Colon (tissue), 2 donors: ENCODE results near the gene MTMR3.
"Not testable (repeated sequence)": the region's sequence is repeated elsewhere in the genome, so short reads cannot be mapped to it uniquely, and the experiment has no call there.

Source experiments
- FAIRE-seq: peaks from 2 replicates; lab custom pipeline; 2012; peaks lifted over from hg19 to GRCh38; lab: Jason Lieb, UNC
- donor health status: control.
- donor health status: control.

MTMR3 gene

DNA sequence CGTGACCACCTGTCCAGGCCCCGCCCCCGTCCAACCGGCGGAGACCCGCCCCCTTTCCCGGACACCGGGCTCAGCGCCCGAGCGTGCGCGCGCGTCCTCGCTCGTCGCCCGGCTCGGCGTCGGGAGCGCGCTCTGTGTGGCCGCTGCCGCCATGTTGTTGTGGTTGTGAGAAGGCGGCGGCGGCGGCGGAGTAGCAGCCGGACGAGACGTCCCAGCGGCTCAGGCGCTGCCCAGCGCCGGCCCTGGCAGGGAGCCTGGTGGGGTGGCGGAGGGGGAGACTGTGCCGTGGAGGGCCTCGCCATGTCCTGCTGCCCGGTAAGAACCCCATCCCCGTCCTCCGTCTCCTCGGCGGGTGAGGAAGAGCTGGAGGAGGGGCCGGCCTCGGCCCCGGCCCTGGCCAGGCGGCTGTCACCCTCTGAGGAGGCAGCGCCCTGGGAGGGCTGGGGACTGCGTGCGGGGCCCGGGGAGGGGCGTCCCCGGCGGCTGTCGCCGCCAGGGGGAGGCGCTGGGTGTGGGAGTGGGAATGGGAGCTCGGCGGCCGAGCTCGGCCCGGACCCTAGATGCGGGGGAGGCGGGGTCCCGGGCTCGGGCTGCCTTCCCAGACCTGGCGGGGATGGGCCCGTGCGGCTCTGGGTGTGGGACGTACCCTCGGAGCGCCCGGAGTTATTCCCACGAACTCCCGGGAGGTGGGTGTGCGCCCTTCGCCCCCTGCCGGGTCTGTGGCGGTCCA, at the start of gene MTMR3:
Gene MTMR3, plus strand, starts transcription at position 130 of the 730 bp plus-strand sequence. CDS start 87,886 bp downstream, outside the sequence.
- FAIRE-seq: no peak

DNA sequence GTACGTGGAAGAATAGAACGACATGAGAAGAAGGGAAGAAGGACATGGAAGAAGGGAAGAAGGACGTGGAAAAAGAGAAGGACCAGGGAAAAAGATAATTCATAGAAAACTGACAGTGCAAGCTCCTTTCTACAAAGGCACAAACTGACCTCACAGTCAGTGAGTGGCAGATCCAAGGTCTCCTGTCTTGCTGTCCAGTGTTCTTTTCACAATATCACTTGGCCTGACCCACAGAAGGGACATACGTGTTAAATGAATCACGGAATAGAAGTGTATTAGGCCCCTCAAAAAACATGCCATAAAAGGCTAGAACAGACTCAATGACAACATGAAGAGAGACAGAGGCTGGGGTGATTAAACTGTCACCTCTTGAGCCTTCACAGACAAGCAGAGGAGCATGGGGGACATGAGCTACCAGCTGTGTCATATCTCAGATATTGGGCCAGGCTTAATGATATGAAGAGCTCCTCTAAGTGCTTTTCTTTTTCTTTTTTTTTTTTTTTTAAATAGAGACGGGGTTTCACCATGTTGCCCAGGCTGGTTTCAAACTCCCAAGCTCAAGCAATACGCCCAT, 49.5 kb upstream of the MTMR3 start:
- no peak for FAIRE-seq

DNA sequence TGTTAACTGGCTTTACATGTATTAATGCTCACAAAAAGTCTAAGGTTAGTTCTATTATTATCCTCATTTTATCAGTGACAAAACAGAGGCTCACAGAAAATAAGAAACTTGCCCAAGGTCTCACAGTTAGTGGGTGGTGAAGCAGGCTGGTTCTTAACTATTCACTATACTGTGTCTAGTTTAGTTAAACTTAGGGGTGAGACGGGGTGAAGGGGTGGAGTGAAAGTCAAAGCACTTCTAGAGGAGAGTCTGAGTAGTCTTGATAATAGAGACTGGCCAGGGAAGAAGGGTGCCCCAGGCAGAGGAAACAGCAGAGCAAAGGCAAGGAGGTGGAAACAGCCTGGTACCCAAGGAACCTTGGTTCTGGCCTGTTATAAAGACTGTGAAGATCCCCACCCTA, 48.9 kb upstream of the MTMR3 start:
- no peak for FAIRE-seq

DNA sequence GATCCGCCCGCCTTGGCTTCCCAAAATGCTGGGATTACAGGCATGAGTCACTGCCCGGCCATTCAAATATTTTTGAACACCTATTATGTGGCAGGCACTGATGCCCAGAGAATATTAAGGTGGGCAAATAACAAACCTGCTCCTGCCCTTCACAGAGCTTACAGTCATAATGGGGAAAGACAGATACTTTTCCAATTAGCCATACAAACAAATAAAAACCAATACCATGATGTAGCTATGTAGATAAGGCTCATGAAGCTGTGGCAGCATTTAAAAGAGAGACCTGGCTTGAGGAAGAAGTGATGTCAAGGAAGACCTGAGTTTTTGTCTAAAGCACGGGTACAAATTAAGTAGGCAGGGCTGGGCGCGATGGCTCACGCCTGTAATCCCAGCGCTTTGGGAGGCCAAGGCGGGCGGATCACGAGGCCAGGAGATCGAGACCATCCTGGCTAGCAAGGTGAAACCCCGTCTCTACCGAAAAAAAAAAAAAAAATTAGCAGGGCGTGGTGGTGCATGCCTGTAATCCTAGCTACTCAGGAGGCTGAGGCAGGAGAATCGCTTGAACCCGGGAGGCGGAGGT, 46.1 kb upstream of the MTMR3 start:
- not testable (repeated sequence) for FAIRE-seq

DNA sequence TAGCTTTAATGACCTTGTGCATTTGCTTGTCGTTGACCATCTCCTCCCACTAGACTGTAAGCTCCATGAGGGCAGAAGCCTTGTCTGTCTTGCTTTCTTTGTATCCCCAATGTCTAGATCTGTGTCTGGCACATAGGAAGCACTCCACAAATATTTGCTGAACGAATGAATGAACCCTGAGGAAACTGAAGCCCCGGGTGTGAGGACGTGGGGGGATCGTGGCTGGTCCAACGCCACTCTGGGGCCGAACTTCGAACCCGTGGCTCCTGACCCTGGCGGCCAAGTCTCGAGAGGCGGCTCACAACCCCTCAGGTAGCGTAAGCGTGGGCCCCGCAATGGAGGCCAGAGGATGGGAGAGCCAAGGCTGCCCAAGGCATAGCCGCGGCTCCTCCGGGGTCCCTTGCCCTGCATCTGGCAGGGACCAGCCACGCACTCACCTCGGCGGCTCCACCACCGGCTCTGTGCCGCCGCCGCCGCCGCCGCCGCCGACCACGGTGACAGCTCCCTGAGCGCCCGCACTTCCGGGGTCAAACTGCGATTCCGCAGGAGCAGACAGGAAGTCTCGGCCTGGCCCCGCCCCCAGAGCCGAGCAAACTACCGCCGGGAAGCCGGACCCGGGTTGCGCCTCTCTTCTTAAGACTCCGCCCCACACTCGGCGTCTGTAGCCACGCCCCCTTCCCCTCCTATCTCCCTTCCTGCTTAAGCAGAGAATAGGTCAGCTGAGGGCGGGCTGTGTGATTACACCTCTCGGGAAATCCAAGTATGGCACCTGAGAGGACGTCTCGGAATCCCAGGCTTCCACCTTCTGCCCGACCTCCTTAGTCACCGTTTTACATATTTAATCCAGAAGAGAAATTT, 45.0 kb upstream of the MTMR3 start, which contains the start of gene ASCC2:
Gene ASCC2, minus strand, starts transcription at position 534 of the 858 bp plus-strand sequence. CDS start 5,949 bp downstream, outside the sequence.
- FAIRE-seq: peak; percentile 41

DNA sequence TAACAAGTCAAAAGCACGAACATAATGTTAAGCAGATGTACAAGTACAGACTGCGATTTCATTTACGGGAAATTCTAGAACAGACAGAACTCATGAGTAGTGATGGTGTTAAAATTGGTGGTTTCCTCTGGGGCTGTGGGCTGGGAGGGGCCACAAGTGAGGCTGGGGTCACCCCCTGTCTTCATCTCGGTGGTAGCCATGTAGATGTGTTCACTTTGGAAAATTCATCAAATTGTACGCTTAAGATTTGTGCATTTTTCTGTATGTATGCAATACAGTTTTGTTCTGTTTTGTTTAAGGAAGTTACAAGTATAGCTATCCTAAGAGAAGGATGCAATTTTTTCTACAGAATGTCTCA, 44.4 kb upstream of the MTMR3 start:
- FAIRE-seq: no peak

DNA sequence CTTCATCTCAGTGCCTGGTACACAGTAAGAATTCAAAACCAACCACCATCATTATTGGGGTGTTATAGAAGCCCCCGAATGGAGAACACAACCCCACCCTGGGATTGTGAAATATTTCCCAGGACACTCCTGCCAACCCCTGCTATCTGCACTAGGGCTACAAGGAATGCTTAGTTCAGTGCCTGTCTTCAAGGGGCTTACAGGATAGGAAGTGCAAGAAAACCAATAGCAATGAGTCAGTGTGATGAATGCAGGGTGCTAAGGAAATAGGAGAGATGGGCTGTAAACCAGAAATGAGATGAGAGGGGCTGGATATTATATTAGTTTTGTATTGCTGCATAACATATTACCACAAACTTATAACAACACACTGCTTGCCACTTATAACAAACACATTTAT, 43.9 kb upstream of the MTMR3 start:
- no peak for FAIRE-seq

DNA sequence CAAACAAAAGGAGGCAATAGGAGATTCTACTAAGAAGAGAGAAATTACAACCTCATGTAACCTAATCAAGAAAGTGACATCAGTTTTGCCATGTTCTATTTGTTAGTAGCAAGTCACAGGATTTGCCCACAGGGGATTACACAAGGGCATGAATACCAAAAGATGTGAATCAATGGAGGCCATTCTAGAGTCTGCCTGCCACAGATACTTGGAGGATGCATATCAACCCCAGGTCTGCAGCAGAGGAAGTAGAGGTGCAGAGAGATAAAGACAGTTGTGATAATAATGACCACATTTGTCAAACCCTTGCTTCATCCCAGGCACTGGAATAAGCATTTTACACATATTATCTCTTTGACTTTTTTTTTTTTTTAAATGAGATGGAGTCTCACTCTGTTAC, 42.5 kb upstream of the MTMR3 start:
- FAIRE-seq: no peak

DNA sequence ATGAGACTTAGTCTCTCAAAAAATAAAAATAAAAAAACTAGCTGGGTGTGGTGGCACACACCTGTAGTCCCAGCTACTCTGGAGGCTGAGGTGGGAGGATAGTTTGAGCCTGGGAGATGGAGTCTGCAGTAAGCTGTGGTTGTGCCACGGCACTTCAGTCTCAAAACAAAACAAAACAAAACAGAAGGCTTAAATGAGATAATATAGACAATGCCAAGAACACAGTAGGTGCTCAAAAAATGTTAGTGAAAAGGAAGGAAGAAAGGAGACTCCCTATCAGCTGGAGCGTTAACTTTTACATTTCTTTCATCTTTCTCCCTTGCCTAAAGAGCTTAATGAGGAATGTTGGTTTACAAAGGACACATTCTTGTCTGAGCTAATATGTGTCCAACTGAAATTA, 40.8 kb upstream of the MTMR3 start:
- FAIRE-seq: no peak

DNA sequence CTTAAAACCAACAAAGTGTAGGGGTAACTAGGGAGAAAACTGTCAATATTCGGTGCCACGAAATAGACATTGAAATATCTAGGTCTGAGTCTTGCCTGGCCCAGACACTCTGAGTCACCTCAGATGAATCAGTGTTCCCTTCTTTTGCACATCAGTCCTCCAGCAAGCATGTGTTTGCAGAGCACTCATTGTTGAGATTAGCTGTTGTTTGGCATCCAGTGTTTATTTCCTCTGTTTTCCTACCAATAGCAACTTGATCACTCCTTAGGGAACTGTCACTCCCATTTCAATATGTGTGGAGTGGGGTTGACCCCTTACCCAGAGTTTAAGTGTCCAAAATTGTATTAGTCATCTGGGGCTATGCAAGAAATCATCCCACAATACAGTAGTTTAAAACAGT, 40.2 kb upstream of the MTMR3 start:
- no peak for FAIRE-seq

DNA sequence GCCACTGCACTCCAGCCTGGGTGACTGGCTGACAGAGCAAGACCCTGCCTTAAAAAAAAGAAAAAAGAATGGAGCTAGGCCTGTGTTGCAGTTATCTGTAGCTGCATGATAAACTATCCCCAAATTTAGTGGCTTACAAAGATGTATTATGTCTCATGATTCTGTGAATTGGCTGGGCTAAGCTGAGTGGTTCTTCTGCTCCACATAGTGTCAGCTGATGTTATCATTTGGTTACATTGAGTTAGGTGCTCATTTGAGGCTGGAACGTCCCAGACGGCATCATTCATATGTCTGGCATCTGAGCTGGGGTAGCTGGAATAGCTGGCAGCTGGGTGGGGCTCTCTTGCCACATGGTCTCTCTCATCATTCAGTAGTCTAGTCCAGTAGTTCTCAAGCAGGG, 36.7 kb upstream of the MTMR3 start:
- FAIRE-seq: no peak

DNA sequence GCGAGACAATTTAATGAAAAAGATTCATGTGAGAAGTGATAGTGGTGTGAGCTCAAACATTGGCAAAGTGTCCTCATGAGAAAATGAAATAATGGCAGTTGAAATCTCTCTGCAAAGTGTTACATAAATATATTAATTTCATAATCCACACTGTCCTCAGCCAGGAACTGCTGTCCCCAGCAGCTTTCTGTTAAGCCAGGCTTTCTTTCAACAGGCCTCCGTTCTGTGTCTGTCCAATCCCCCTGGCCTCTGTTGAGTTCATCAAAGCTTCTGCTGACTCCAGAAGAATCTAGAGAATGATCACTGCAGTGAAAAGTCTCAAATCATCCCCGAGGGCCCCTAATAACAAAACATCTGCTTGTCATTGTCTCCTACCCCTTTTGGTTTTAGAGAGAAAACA, 34.9 kb upstream of the MTMR3 start:
- FAIRE-seq: no peak

DNA sequence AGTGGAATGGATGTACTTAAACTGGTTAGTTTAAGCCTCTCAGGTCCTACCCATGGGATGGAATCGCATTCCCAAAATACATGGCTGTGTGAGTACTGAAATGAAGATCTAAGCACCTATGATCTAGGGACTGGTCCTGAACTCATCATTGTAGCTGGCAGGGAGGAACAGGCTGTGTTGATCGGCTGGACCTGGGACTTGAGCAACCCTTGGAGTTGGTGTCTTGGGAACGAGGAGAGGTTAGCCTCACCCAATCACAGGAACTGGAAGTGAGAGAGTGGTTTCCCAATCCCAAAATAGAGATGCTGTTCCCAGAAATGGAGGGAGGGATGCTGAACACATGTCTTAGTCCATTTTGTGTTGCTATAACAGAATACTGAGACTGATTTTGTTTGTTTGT, 28.5 kb upstream of the MTMR3 start:
- no peak for FAIRE-seq

DNA sequence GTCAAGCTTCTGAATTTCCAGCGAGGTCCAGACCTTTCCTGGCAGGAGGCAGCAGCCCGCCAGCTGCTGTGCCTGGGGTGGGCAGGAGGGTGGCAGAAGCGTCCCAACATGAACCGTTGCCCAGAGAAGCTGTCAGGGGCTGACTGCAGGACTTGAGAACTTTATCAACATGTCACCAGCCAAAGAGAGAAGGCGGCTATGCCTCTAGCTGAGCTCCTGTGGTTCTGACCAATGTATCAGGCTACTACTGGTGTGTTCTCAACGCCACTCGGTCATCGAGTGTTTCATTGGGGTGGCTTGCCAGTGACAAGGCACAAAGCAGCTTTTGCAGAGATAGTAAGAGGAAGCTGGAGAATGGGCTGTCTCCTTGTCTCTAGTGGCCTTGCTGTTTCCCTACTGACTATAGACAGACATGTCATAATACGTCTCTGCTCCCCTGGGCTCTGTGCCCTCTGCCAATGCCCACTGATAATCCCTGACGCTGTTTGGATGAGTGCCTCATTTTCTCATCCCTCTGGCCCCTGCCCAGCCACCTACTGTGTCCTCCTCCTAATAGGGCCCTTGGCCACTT, 27.3 kb upstream of the MTMR3 start:
- no peak for FAIRE-seq

DNA sequence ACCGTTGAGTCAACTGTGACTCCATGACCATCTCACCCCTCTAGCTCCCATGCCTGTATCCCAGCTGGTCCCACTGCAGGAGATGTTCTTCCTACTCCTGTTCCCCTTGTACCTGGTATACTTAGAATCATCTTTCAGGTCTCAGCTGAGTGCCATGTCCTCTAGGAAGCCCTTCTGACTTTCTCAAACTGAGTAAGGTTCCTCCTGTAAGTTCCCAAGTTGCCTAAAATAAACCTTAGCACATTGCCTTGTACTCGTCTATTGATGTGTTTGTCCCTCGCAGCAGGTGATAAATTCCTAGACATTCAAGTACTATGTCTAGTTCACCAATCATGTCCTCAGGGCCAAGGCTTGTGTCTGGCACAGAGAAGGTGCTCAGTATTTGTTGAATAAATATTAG, 26.5 kb upstream of the MTMR3 start:
- no peak for FAIRE-seq

DNA sequence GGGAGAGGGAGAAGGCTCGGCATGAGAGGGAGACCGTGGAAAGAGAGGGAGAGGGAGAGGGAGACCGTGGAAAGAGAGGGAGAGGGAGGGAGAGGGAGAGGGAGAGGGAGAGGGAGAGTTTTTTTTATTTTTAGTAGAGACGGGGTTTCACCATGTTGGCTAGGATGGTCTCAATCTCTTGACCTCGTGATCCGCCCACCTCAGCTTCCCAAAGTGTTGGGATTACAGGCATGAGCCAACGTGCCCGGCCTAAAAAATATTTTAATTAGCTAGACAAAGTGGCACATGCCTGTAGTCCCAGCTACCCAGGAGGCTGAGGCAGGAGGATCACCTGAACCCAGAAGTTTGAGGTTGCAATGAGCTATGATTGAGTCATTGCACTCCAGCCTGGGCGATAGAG, 23.9 kb upstream of the MTMR3 start:
- FAIRE-seq: not testable (repeated sequence)

DNA sequence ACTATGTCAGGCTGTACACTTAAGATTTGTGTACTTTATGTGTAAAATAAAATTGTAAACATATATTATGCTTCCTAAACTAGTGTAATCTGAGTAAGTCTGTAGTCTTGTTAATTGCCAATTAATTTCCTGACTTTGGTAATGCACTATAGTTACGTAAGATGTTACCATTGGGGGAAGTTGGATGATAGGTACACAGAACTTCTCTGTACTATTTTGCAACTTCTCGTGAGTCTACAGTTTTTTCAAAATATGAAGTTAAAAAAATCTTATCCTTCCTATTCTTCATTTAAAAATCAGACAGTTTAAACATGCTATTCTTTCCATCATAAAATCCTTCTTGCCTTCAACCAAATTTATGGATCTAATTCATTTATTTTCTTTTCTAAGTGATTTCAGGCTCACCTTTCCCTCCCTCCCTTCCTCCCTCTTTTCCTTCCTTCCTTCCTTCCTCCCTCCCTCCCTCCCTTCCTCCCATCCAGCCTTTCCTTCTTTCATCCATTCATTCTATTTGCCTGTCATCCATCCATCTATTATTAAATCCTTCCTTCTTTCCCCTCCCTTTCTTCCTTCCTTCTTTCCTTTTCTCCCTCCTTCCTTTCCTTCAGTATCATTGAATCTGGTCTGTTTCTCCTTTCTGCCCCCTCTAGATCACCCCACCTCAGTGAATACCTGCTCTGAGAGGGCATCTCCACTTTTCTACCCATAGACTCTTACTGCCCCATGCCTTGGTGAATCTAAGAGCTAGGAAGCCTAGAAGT, 22.8 kb upstream of the MTMR3 start:
- no peak for FAIRE-seq

DNA sequence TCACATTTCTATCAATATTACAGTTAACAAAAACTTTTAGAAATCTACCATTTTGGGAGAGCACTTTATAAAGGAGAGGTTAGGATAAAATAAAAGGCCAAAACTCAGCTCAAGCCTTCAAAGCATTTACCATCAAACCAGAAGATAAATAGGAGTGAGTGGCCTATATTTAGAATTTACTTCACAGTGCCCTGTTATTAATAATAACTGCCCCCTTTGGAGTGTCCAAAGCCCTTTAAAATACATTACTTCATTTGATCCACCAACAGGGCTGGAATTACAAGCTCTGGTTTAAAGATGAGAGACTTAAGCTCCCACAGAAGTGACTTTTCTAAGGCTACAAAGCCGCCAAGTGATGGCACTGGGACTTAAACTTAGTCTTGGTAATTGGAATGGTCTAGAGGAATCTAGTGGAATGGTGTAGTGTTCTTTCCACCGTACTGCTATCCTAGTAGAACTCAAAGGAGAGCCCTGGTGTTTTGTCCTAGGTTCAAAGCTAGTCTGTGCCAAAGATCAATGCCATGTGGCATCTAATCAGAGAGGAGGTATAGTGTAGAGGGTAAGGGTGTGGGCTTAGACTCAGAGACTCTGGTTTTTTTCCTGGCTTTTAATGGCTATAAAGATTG, 21.2 kb upstream of the MTMR3 start:
- no peak for FAIRE-seq

DNA sequence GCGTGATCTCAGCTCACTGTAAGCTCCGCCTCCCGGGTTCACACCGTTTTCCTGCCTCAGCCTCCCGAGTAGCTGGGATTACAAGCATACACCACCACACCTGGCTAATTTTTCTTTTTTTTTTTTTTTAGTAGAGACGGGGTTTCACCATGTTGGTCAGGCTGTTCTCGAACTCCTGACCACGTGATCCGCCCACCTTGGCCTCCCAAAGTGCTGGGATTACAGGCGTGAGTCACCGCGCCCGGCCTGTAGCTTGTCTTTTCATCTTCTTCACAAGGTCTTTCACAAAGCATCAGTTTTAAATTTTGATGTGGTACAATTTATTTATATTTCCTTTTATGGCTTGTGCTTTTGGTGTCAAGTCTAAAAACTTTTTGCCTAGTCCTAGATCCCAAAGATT, 17.4 kb upstream of the MTMR3 start:
- FAIRE-seq: not testable (repeated sequence)

DNA sequence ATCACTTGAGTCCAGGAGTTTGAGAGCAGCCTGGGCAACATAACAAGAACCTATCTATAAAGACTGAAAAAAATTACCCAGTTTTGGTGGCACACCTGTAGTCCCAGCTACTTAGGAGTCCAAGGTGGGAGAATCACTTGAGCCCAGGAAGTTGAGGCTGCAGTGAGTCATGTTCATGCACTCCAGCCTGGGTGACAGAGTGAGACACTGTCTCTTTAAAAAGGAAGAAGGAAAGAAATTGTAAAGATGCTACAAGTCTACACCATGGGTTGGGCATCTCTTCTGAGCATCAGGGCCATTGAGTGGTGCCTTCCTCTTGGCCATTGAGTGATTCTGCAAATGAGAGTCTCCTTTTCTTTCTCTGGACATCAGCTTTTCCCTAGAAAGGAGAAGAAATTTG, 15.7 kb upstream of the MTMR3 start:
- no peak for FAIRE-seq

DNA sequence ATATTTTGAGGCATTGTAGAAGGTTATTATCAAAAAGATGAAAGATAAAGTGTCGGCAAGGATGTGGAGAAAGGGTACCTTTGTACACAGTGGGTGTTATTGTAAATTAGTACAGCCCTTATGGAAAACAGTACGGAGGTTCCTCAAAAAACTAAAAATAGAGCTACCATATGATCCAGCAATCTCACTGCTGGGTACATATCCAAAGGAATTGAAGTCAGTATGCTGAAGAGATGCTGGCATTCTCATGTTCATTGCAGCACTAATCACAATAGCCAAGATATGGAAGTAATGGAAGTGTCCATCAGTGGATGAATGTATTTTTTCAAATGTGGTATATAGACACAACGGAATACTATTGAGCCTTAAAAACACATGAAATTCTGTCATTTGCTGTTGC, 15.1 kb upstream of the MTMR3 start:
- no peak for FAIRE-seq
